Transverse colon (tissue), 4 donors: Measurements from ENCODE around the gene PDZD8. TPM values are rescaled to one million over a fixed set of nuclear protein-coding genes. Genes with fewer than 3 reads are reported as not detected.

Experiments
- DNase-seq: peaks from one replicate; pipeline ENCODE4 v3.0.0-alpha.2; 2019
- H3K27ac ChIP-seq, 4 donors: fragments of 200-600 bp; sonication (generic); 2 replicates each; pipeline ENCODE4 v1.5.1; 2016 to 2018; ENCODE audit warnings: inconsistent platforms in 4 of 4
- H3K27me3 ChIP-seq: fragments of 200-600 bp; sonication (generic); 2 replicates; pipeline ENCODE4 v1.5.1; 2017; ENCODE audit warnings: inconsistent platforms
- H3K36me3 ChIP-seq, 4 donors: fragments of 200-600 bp; sonication (generic); 2 replicates each; pipeline ENCODE4 v1.5.1; 2017 to 2019; ENCODE audit warnings: inconsistent platforms in 4 of 4
- H3K4me1 ChIP-seq, 4 donors: fragments of 200-600 bp; sonication (generic); 2 replicates each; pipeline ENCODE4 v1.5.1; 2017 to 2020; ENCODE audit warnings: inconsistent platforms in 4 of 4
- H3K4me3 ChIP-seq, 4 donors: fragments of 200-600 bp; sonication (generic); 1 replicate in 1 of 4; 2 replicates in 3 of 4; pipeline versions ENCODE4 v1.5.1 to v1.6.1; 2017 to 2019; ENCODE audit warnings: inconsistent platforms in 4 of 4
- H3K9me3 ChIP-seq, 2 donors: fragments of 200-600 bp; sonication (generic); 2 replicates each; pipeline ENCODE4 v1.5.1; 2017 to 2019; ENCODE audit warnings: inconsistent platforms in 2 of 2
- EP300 ChIP-seq: sonication (generic); formaldehyde crosslinking; IDR thresholded peaks from one replicate; pipeline ENCODE4 v1.6.1; 2017; ENCODE audit warnings: antibody characterized with exemption, low read depth
- POLR2A ChIP-seq: fragments of 450-650 bp; IDR thresholded peaks from one replicate; pipeline ENCODE4 v1.6.1; 2016; ENCODE audit warnings: antibody characterized with exemption, mild to moderate bottlenecking, moderate library complexity
- POLR2AphosphoS5 ChIP-seq, 3 donors: sonication (generic); formaldehyde crosslinking; IDR thresholded peaks; one replicate each; pipeline ENCODE4 v1.6.1; 2016; ENCODE audit warnings: antibody characterized with exemption in 3 of 3
- WGBS, 2 donors: methylation state at CpG; one replicate each; pipeline ENCODE4 v1.1.5; 2018; ENCODE audit warnings: low coverage in 1 of 2; 5-methylcytosine and 5-hydroxymethylcytosine counted together
- in situ Hi-C, 4 donors: fragments of 200-750 bp; cut with MboI; loops; one replicate each; pipeline versions ENCODE4 v1.15.0 to v1.15.1; 2017; ENCODE audit warnings: low sequenced_read_pairs in 3 of 4, low pct_ligation_motif_present in 1 of 4, low pct_unique_long_range_greater_than_20kb in 1 of 4
- intact Hi-C: fragments of 100-400 bp; cut with DNase I; formaldehyde crosslinking; loops from one replicate; pipeline ENCODE4 v1.15.1; 2023; ENCODE audit warnings: low total_unique reads
- total RNA-seq, 4 donors: library from RNA; depleted of rRNA; stranded (reverse); fragments of >200 nt; gene quantifications; one replicate each; pipeline ENCODE4 v1.1.0, GENCODE V29; 2016
- TF ChIP-seq, protein P1 (sequence below), 5 experiments: fragments of 200-600 bp in 3 of 5; fragments of 450-650 bp in 2 of 5; sonication (generic) in 3 of 5; IDR thresholded peaks; 1 replicate in 2 of 5; 2 replicates in 3 of 5; pipeline ENCODE4 v1.5.1; 2016 to 2017; ENCODE audit warnings: antibody characterized with exemption in 5 of 5, inconsistent platforms in 3 of 5, mild to moderate bottlenecking in 2 of 5, moderate library complexity in 1 of 5

PDZD8 gene
- total RNA-seq, 4 donors from 2014 or later = 36.7 to 48.6 (median 40.9) TPM

GRCh38 chr10:117339979-117340378 lies 35.3 kb downstream of the PDZD8 start:
- 79 to 83% methylated on average over 5 of the region's 5 CpGs for WGBS, 2 donors

GRCh38 chr10:117339578-117339977 lies 35.7 kb downstream of the PDZD8 start:
- Histone ChIP-seq H3K4me1 (peaks cover 11 to 35% (median 19%) of the 10 kb centered on the region in 4 donors), H3K36me3 (no peaks in the 10 kb centered on the region), H3K27me3 (no peaks in the 10 kb centered on the region), H3K4me3 (no peak overlapping the region), H3K27ac (no peak overlapping the region), H3K9me3 (no peaks in the 10 kb centered on the region)
- intact Hi-C loops = no loop called here
- in situ Hi-C loops = no loop called here
- TF ChIP-seq, protein P1, sequence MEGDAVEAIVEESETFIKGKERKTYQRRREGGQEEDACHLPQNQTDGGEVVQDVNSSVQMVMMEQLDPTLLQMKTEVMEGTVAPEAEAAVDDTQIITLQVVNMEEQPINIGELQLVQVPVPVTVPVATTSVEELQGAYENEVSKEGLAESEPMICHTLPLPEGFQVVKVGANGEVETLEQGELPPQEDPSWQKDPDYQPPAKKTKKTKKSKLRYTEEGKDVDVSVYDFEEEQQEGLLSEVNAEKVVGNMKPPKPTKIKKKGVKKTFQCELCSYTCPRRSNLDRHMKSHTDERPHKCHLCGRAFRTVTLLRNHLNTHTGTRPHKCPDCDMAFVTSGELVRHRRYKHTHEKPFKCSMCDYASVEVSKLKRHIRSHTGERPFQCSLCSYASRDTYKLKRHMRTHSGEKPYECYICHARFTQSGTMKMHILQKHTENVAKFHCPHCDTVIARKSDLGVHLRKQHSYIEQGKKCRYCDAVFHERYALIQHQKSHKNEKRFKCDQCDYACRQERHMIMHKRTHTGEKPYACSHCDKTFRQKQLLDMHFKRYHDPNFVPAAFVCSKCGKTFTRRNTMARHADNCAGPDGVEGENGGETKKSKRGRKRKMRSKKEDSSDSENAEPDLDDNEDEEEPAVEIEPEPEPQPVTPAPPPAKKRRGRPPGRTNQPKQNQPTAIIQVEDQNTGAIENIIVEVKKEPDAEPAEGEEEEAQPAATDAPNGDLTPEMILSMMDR (IDR thresholded peaks at IDR 0.05) = no peak
- TF ChIP-seq EP300 = no peak
- TF ChIP-seq POLR2AphosphoS5 (IDR thresholded peaks at IDR 0.05) = no peak
- no peak for DNase-seq
- 94% methylated on average over 1 of the region's 1 CpG; no CpG with 5 or more reads in 1 of the 2 donors for WGBS, 2 donors

More at GRCh38 chr10:117339979-117340378, 35.3 kb downstream of the PDZD8 start:
- Histone ChIP-seq H3K9me3 (no peaks in the 10 kb centered on the region), H3K4me3 (no peak overlapping the region), H3K27ac (no peak overlapping the region), H3K27me3 (no peaks in the 10 kb centered on the region), H3K4me1 (peaks cover 12 to 37% (median 22%) of the 10 kb centered on the region in 4 donors), H3K36me3 (no peaks in the 10 kb centered on the region)
- TF ChIP-seq POLR2AphosphoS5 (IDR thresholded peaks at IDR 0.05) (no peak), EP300 (no peak), POLR2A (no peak)
- TF ChIP-seq, protein P1 (IDR thresholded peaks at IDR 0.05) = no peak
- DNase-seq = no peak
- intact Hi-C loops = no loop called here
- in situ Hi-C loops = no loop called here

GRCh38 chr10:117334926-117335325 lies 40.3 kb downstream of the PDZD8 start:
- Histone ChIP-seq H3K27ac (no peak overlapping the region), H3K36me3 (peaks cover 0 to 8% (median 1%) of the 10 kb centered on the region in 4 donors), H3K27me3 (no peaks in the 10 kb centered on the region), H3K4me3 (no peak overlapping the region), H3K9me3 (peaks cover 0 to 3% of the 10 kb centered on the region in 2 donors), H3K4me1 (peaks cover 0 to 19% (median 4%) of the 10 kb centered on the region in 4 donors)
- intact Hi-C loops (no loop called here), in situ Hi-C loops (no loop called here)
- TF ChIP-seq POLR2AphosphoS5 (IDR thresholded peaks at IDR 0.05) (no peak), EP300 (no peak), POLR2A (no peak)
- TF ChIP-seq, protein P1 (IDR thresholded peaks at IDR 0.05) = no peak
- DNase-seq = no peak

- 98% methylated on average over 2 of the region's 2 CpGs; no CpG with 5 or more reads in 1 of the 2 donors for WGBS, 2 donors
- no peak for DNase-seq
- peaks cover 0 to 8% (median 1%) of the 10 kb centered on the region in 4 donors for H3K36me3 ChIP-seq
- intact Hi-C loops = no loop called here
- peaks cover 0 to 13% (median 4%) of the 10 kb centered on the region in 4 donors for H3K4me1 ChIP-seq
- in situ Hi-C loops = no loop called here
- no peaks in the 10 kb centered on the region for H3K27me3 ChIP-seq
- no peak overlapping the region for H3K4me3 ChIP-seq
- no peak overlapping the region for H3K27ac ChIP-seq
- H3K9me3 ChIP-seq = peaks cover 0 to 3% of the 10 kb centered on the region in 2 donors
- TF ChIP-seq POLR2AphosphoS5 (IDR thresholded peaks at IDR 0.05) = no peak
- no peak for TF ChIP-seq EP300
- TF ChIP-seq, protein P1 (IDR thresholded peaks at IDR 0.05) = no peak
- no peak for TF ChIP-seq POLR2A
Observed at GRCh38 chr10:117334066-117334465, 41.2 kb downstream of the PDZD8 start.
